Activated gamma-delta T cell (primary cell): Measurements from ENCODE around the gene LRBA.
"Not testable (repeated sequence)": the region's sequence is repeated elsewhere in the genome, so short reads cannot be mapped to it uniquely, and the experiment has no call there.

Experiments
- DNase-seq: peaks from one replicate; lab custom pipeline; 2025; lab: John Stamatoyannopoulos, UW

Gene LRBA

DNA sequence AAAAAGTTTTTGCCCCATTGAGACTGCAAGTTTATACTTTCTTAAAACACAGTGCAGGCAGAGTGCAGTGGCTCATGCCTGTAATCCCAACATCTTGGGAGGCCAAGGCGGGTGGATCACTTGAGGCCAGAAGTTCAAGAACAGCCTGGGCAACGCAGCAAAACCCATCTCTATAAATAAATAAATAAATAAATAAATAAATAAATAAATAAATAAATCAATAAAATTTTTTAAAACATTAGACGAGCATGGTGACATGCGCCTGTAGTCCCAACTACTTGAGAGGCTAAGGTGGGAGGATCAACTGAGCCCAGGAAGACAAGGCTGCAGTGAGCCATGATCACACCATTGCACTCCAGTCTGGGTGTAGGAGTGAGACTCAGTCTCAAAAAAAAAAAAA is 213.3 kb downstream of the LRBA start:
- no peak for DNase-seq

DNA sequence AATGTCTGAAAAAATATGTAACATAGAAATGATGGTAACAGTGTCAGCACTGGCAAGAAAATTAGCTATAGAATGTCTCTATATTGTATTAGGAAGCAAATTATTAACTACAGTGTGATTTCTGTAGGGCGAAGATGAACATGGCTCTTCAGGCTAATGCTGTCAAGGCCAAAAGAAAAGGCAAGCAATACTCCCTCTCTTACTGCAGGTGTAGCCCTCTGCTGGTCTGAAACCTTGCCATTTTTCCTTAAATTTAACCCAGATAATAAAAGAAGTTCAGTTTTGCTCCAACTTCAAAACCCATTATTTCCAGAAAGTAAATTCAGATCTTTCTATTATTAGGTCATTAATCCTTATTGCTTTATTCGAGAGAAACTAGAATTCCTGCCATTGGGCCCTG is 215.9 kb downstream of the LRBA start:
- DNase-seq, result no peak

DNA sequence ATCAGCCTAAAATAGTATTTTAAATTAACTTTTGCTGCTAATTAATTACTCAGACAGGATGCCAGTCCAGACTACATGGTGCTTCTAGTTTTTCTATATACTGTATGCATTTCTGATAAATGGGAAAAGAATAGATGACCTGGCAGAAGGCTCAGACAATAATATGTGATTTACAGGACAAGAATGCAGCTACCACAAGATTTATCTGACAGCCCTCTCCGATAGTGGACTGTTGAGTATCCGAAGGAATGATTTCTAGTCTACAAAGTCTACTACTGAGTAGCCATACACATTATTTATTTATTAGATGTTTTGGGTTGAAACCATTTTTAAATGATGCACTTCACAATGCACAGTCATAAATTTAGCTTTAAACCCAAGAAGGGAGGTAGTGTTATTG is 220.4 kb downstream of the LRBA start:
- DNase-seq, result no peak

DNA sequence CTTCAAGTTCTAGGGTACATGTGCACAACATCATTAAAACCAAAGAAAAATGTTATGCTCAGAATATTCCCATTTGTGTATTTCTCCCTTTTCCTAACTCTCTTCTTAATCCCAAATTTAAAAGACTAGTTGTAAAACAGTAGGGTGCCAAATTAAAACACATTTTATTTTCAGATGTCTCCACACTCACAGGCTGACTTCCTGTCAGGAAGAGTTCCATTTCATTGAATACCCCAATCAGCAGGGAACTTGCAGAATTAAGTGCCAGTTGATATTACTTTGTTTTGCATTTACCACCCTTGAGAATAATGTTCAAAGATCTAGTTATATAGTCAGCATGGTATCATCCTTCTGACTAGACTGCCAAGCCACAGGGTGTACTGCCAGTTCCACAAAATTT is 225.2 kb downstream of the LRBA start:
- no peak for DNase-seq

DNA sequence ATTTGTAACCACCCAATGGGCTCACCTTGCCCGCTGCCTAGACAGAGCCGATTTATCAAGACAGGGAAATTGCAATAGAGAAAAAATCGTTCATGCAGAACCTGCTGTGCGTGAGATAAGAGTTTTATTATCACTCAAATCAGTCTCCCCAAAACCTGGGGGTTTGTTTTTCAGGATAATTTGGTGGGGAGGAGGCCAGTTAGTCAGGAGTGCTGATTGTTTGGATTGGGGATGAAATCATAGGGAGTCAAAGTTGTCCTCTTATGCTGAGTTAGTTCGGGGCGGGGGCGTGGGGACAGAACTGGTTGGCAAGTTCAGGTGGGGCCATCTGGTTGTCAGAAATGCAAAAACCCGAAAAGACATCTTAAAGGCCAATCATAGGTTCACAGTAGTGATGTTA is 230.1 kb downstream of the LRBA start:
- no peak for DNase-seq

DNA sequence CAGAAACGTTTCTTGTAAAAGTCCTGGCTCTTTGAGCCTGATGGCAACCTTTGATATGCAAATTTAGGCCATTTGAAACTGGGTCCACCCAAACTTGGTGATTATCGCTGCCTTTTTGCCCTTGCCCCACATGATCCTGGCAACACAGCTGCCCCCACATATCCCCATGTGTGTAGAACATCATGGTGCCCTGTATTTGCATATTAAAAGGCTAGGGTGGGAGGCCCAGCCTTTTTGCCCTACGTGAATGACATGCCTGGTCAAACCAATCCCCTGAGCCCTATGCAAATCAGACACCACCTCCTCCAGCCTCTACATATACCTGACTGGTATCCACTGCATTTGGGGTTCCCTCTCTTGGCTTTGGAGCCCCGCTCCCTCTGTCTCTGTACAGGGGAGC is 230.8 kb downstream of the LRBA start:
- DNase-seq, result no peak

DNA sequence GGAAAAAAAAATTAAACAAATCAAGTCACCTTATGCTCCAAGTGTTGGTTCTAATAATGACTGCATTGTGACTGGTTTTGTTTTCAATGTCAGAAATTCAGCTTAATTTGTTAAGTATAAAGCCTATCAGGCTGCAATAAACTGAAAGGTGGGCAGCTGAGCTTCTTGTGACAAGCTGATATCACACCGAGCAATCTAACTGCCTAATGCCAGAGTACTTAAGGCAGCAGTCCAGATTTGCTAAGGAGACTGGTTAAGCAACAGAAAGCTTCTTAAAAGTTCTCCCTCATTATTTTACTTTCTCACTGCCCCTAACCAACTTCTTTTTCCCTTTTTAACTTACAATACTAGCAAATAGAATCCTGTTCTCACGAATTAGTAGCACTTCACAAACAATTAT is 232.2 kb downstream of the LRBA start:
- no peak for DNase-seq

DNA sequence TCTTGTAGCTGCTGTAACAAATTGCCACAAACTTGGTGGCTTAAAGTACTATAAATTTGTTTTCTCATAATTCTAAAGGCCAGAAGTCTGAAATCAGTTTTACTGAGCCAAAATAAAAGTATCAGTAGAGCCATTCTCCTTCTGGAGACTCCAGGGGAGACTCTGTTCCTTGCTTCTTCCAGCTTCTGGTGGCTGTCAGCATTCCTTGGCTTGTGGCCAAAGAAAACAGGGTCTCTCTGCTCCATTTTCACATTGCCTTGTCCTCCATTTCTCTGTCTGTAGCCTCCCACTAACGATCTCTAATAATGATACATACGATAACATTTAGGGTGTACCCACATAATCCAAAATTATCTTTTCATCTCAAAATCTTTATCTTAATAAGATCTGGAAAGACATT is 232.8 kb downstream of the LRBA start:
- no peak for DNase-seq

DNA sequence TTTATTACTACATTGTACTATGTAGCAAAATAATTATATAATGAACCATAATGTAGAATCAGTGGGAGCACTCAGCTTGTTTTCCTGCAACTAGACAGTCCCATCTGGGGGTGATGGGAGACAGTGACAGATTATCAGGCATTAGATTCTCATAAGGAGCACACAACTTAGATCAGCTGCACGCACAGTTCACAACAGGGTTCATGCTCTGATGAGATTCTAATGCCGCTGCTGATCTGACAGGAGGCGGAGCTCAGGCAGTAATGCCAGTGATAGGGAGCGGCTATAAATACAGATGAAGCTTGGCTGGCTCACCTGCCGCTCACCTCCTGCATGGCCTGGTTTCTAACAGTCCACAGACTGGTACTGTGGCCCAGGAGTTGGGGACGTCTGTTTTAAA is 233.9 kb downstream of the LRBA start:
- no peak for DNase-seq

DNA sequence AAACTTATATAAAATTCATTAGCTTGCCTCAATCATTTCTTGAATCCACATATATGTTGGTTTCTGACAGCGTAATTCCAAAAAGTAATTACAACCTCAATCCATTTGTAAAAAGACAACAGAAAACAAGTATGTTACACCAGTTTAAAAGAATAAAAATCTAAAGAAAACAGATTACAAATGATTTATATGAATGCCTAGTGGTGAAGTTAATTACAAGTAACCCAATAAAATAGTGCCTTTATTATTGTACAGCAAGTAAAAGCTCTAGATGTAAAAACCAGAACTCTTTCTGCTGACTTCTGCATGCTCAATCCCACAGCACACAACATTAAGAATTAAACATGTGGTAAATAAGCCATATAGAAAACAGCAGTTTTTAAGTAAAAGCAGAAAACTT is 235.4 kb downstream of the LRBA start:
- no peak for DNase-seq

DNA sequence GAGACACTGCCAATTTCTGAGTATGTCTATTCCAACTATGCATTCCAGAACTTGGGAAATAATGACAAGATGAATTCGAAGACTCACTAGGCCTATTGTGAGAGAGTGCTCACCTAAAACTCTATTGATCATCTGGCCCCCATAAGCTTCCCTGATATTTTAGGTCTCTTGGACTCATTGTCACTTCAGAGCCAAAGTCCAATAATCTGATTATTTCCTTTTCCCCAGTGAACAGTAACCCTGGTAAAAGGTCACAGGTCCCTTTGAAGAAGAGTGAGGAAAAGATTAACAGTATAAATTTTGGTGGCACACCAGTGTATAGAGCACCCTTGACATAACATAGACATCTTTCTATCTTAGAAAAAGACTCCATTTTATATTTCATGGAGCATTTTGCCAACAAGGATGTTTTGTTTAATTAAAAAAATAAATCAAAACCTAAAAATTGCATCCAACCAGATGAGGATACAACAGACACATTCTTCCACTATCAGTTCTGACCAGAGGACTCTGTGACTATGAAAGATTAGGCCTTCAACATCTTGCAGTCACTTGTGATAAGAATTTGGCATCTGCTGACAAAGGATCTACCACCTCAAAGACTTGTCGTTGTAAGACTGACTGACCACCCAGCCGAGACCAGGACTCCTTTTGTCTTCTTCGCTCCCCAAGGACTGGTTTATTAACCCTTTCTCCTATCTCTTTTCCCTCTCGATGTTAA is 241.2 kb downstream of the LRBA start:
- DNase-seq, result no peak

DNA sequence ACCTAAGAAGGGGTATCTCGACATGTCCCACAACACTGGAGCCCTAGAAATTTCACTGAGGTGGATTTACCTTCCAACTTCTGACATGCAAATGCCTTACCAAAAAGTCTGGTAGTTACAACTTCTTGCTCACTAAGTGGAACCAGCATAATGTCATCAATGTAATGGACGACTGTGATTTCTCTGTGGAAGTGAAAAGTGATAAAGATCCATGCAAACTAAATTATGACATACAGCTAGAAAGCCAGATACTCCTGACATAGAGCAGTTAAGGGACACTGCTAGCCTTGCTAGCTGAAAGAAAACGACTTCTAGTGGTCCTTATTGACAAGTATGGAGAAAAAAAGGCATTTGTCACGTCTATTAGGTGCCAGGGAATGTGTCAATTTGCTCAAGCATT is 242.1 kb downstream of the LRBA start:
- no peak for DNase-seq

DNA sequence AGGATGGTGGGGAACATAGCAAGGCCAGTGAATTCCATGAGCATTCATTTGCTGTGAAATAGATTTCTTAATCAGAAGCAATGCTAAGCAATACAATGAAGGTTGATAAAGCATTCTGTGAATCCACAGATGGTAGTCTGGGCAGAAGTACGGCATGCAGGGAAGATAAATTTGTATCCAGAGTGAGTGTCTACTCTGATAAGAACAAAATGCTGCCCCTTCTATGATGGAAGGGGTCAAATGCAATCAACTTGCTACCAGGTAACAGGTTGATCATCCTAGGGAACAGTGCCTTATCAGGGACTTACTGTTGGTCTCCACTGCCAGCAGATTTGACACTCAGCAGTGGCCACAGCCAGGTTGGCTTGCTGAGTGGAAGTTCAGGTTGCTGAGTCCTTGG is 243.7 kb downstream of the LRBA start:
- DNase-seq, result no peak

DNA sequence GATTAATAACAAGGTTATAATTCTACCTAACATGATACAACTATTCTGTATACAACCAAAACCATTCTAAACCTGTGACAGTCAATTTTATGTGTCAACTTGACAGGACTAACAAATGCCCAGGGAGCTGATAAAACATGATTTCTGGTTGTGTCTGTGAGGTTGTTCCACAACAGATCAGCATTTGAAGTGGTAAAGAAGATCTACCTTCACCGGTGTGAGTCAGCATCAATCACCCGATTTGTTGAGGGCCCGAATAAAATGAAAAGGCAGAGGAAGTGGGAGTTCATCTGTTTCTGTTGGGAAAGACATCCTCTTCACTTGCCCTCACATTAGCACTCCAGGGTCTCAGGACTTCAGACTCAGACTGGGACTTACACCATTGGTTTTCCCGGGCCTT is 245.2 kb downstream of the LRBA start:
- DNase-seq, result no peak

DNA sequence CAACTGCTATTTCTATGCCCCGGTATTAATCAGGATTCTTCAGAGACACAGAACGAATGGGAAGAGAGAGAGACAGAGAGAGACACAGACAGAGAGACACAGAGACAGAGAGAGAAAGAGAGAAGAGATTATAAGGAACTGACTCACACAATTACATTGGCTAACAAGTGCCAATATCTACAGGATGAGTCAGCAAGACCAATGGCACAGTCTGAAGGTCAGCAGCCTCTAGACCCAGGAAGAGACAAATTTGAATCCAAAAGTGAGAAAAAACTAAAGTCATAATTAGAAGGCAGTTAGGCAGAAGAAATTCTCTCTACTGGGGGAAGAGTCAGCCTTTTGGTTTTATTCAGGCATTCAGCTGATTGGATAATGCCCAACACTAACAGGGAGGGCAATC is 245.8 kb downstream of the LRBA start:
- no peak for DNase-seq

DNA sequence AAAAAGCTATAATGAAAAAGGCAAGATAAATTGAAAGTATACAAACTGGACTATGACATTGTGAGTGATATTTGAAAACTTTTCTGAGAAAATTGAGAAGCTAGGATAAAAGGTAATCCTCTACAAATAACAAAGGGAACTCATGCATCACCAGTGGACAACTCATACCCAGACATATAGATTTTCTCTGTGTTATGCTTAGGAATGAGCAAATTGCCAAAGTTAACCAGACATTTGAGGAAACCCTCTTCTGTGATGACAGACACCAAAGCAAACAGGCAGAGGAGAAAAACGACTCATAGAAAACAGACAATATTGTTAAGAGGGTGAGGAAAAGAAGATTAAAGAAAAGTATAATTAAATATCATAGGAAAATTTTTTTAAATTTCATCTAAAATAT is 246.6 kb downstream of the LRBA start:
- DNase-seq, result no peak

DNA sequence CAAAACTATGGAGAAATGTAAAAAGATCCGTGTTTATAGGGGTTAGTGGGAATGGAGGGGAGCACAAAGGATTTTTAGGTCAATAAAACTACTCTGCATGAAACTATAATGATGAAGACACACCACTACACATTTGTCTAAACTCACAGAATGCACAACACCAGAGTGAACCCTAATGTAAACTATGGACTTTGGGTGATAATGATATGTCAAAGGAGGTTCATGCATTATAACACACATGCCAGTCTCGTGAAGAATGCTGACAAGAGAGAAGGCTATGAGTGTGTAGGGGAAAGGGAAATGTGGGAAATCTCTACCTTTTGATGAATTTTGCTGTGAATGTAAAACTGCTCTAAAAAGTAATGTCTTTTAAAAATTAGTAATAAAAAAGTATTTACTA is 249.9 kb downstream of the LRBA start:
- no peak for DNase-seq

DNA sequence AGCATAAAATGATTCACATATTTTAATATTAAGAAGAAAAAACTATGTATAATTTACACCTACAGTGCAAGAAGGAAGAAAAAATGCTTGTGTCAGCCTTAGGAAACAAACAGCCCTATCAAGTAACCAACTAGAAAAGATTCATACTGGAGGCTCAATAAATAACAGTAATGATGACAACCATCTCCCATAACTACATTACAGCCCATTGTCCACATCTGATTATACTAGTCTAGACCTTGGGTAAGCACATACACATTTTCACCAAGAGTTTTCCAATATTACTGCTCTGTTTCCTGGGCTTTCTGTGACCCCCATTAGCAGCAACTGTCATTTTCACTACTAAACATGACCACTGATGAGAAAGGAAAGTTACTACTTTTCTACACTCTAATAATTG is 263.4 kb downstream of the LRBA start:
- DNase-seq, result no peak

DNA sequence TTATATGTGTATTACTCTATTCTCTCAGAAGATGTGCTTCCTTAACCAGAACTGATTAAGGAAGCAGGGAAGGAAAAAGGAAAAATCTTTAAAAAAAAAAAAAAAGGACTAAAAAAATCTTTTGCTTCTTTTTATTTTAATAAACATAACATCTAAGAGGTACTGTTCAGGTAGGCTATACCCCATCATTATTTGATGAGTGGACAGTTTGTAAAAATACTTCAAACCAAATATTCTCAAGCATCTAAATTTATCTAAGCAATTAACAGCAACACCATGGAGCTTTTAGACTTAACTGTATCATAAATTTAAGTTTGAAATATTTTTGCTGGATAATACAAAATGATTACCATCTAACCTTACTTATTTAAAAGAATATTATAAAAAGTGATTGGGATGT is 264.3 kb downstream of the LRBA start:
- DNase-seq, result no peak

DNA sequence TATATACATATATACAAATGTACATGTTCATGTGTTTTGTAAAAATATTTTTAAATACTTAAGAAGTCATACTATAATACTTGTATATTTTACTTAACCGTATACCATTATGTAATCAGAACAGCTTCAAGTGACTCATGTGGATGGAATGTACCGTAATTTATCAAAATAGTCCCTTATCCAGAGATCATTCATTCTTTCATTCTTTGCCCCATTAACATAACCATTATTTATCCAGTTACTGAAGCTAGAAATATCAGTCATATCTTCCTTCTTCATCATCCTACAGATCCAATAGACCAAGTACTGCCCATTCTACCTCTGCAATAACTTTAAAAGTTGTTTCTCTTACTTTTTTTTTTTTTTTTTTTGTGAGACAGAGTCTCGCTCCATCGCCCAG is 268.9 kb downstream of the LRBA start:
- DNase-seq, result no peak

DNA sequence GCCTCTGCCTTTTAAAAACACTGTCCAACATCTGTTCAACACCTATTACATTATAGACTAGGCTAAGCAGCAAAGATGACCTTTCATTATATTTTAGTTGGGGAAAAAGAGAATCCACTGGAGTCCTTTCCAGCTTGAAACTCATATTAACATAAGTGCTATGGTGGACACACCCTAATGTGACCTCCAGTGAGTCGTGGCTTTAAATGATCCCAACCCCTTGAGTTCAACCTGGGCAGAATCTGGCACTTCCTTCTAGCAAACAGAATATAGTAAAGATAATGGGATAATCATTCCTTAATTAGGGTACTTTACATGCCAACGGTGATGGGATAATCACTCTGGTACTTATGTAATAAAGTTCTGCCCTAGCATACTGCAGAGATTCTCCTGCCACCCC is 270.5 kb downstream of the LRBA start:
- DNase-seq, result no peak

DNA sequence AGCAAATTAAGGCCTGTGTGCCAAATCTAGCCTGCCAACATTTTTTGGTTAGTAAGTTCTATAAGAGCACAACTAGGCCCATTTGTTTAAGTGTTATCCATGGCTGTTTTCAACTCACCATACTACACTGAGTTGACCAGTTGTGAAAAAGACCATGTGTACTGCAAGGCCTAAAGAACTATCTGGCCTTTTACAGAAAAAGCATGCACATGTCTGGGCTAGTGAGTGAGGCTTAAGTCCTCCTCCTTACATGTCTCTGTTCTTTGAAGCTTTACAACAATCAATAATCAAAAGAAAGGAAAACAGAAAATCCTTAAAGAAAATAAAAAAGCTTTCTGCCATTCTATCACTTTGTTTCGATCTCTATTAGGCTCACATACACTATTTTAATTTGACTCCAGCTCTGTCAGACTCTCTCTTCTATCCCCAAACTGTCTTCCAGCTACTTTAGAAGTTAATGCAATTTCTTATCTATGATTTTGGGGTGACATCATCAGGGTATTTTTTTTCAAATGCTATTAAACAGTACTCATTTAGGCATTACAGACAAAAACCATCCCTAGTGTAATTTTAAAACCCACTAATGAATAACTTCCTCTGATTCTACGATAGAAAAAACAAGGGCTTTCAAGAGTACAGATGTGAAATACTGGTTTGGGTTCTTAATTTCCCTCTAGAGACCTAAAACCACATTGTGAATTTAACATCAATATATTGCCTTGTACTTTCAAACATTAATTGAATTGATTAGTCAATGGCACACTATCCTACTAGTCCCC is 271.3 kb downstream of the LRBA start:
- no peak for DNase-seq

DNA sequence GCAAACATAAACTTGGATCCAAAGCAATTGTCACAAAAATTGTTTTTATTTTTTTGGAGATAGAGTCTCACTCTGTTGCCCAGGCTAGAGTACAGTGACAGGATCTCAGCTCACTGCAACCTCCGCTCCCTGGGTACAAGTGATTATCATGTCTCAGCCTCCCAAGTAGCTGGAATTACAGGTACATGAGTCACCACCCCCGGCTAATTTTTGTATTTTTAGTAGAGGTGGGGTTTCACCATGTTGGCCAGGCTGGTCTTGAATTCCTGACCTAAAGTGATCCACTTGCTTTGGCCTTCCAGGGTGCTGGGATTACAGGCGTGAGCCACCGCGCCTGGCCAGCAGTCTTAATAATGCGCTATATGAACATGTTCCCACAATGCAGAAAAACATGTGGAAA is 272.2 kb downstream of the LRBA start:
- not testable (repeated sequence) for DNase-seq

DNA sequence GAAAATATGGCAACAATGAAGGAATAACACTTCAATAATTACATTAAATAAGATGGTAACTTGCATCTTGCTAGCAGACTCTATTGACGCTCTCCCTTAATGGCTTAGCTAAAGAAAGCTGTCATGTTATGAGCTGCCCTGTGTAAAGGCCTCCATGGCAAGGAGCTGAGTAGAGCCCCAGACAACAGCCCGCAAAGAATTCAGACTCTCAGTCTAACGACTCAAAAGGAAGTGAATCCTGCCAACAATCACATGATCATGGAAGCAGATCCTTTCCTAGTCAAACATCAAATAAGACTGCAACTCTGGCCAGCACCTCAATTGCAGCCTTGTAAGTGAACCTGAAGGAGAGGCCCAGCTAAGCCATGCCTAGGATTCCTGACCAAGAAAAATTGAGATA is 275.5 kb downstream of the LRBA start:
- DNase-seq, result no peak
